SU-DHL-6 (cell line): ENCODE data around the gene PRKN.

Experiments used
- CTCF ChIP-seq: fragments of 200-600 bp; sonication (generic); IDR thresholded peaks from one replicate; pipeline ENCODE4 v1.5.1; 2017; ENCODE audit warnings: antibody characterized with exemption, mild to moderate bottlenecking, low read length, moderate library complexity; ENCODE audit not compliant: insufficient read depth, poor library complexity, severe bottlenecking
- EZH2phosphoT487 ChIP-seq: fragments of 200-600 bp; sonication (generic), shearing (Covaris generic); conservative IDR thresholded peaks from 2 replicates; pipeline ENCODE4 v1.6.1; 2018; ENCODE audit warnings: mild to moderate bottlenecking, antibody characterized with exemption, low read length, moderate library complexity, mixed read lengths

GRCh38 chr6:162289972-162290371 lies 437.6 kb downstream of the PRKN start:
- TF ChIP-seq CTCF (no peak), EZH2phosphoT487 (no peak)
